ENCODE results near the gene ANKRD13A. TPM values are rescaled to one million over a fixed set of nuclear protein-coding genes. Genes with fewer than 3 reads are reported as not detected.

Gene ANKRD13A
- polyA plus RNA-seq, 1 of the 3 experiments (the other 2 are of a cell fraction): 42.8 TPM

DNA sequence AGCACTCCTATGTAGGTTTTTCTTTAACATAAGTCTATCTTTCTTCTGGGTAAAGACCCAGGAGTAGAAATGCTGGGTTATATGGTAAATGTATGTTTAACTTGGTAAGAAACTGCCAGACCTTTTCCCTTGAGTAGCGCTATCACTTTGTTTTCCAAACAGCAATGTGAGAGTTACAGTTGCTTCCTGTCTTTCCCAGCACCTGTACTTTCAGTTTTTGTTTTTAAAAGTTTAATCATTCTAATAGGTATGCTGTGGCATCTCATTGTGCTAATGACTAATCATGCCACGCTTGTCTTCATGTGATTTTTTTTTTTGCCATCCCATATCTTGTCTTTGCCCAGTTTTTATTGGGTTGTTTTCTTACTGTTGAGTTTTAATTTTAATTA lies 31.2 kb upstream of the ANKRD13A start:
- ChIA-PET CTCF (interaction anchor here (1.2 kb wide), 1 partner anchor 123 kb away, joined by 6 read pairs; no protein-coding TSS in a partner anchor), POLR2A (no interaction called here)
- Histone ChIP-seq H3K4me3 (ENCODE audit: low read depth in 2 of 2, low read length in 1 of 2) (no peak overlapping the region), H3K36me3 (replicated peaks in 1 of 2; ENCODE audit: control insufficient read depth in 1 of 2, insufficient read depth in 2 of 2, low read length in 1 of 2) (peaks cover 33% of the 10 kb centered on the region in 2 experiments), H3K9me3 (no peaks in the 10 kb centered on the region), H3K4me1 (ENCODE audit: control insufficient read depth in 1 of 2, insufficient read depth in 2 of 2, low read depth in 1 of 2, low read length in 1 of 2) (no peaks in the 10 kb centered on the region), H3K9me2 (no peaks in the 10 kb centered on the region), H3K27ac (ENCODE audit: low read depth in 2 of 2, low read length in 1 of 2) (no peak overlapping the region), H4K20me1 (ENCODE audit: insufficient read depth) (no peaks in the 10 kb centered on the region), H3K79me2 (ENCODE audit: insufficient read depth) (no peaks in the 10 kb centered on the region), H3K9ac (no peak overlapping the region), H2AFZ (ENCODE audit: low read depth) (no peak overlapping the region), H3F3A (replicated peaks; ENCODE audit: insufficient read depth) (peaks cover 9% of the 10 kb centered on the region), H3K4me2 (no peak overlapping the region), H3K27me3 (ENCODE audit: insufficient read depth) (no peaks in the 10 kb centered on the region)
- 97% methylated on average over 2 of the region's 2 CpGs for WGBS (ENCODE audit: low lambda C conversion rate)
- no peak for TF ChIP-seq GABPA (IDR thresholded peaks at IDR 0.05; ENCODE audit: low read depth)
- no peak for TF ChIP-seq RXRA (IDR thresholded peaks at IDR 0.05; ENCODE audit: borderline replicate concordance, low read depth)
- TF ChIP-seq, protein P1, sequence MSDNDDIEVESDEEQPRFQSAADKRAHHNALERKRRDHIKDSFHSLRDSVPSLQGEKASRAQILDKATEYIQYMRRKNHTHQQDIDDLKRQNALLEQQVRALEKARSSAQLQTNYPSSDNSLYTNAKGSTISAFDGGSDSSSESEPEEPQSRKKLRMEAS (IDR thresholded peaks at IDR 0.05; ENCODE audit: low read depth): no peak
- TF ChIP-seq YY1 (IDR thresholded peaks at IDR 0.05; ENCODE audit: low read depth): no peak
- TF ChIP-seq EP300 (IDR thresholded peaks at IDR 0.05; ENCODE audit: borderline replicate concordance in 1 of 2, low read depth in 1 of 2, low read length in 1 of 2): no peak
- TF ChIP-seq POLR2AphosphoS5 (IDR thresholded peaks at IDR 0.05; ENCODE audit: low read depth, low read length): no peak
- TF ChIP-seq FOXJ3 (CRISPR knock-in tag; IDR thresholded peaks at IDR 0.05): no peak
- TF ChIP-seq MXI1 (IDR thresholded peaks at IDR 0.05; ENCODE audit: low read depth, low read length): no peak
- TF ChIP-seq JUND (IDR thresholded peaks at IDR 0.05): no peak
- no peak for DNase-seq

DNA sequence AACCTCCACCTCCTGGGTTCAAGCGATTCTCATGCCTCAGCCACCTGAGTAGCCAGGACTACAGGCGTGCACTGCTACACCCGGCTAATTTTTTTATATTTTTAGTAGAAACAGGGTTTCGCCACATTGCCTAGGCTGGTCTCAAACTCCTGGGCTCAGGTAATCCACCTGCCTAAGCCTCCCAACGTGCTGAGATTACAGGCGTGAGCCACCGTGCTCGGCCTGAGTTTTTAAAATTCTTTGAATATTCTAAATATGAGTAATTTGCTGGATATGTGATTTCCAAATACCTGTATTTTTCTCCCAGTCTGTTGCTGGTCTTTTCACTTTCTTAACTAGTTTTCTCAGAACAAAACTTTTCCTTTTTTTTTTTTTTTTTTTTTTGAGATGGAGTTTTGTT lies 30.4 kb upstream of the ANKRD13A start:
- Histone ChIP-seq H3K27me3 (ENCODE audit: insufficient read depth) (no peaks in the 10 kb centered on the region), H4K20me1 (ENCODE audit: insufficient read depth) (no peaks in the 10 kb centered on the region), H3K9me3 (no peaks in the 10 kb centered on the region), H3K27ac (ENCODE audit: low read depth in 2 of 2, low read length in 1 of 2) (no peak overlapping the region), H3K4me3 (ENCODE audit: low read depth in 2 of 2, low read length in 1 of 2) (no peak overlapping the region), H3F3A (replicated peaks; ENCODE audit: insufficient read depth) (peaks cover 9% of the 10 kb centered on the region), H3K79me2 (ENCODE audit: insufficient read depth) (no peaks in the 10 kb centered on the region), H3K9me2 (no peaks in the 10 kb centered on the region), H3K4me2 (no peak overlapping the region), H2AFZ (ENCODE audit: low read depth) (no peak overlapping the region), H3K9ac (no peak overlapping the region), H3K36me3 (replicated peaks in 1 of 2; ENCODE audit: control insufficient read depth in 1 of 2, insufficient read depth in 2 of 2, low read length in 1 of 2) (peaks cover 29 to 34% of the 10 kb centered on the region in 2 experiments), H3K4me1 (ENCODE audit: control insufficient read depth in 1 of 2, insufficient read depth in 2 of 2, low read depth in 1 of 2, low read length in 1 of 2) (no peaks in the 10 kb centered on the region)
- 91% methylated on average over 8 of the region's 8 CpGs for WGBS (ENCODE audit: low lambda C conversion rate)
- ChIA-PET CTCF (no interaction called here), POLR2A (no interaction called here)
- no peak for DNase-seq
- TF ChIP-seq RCOR1 (IDR thresholded peaks at IDR 0.05; ENCODE audit: low read length) (no peak), EZH2phosphoT487 (IDR thresholded peaks at IDR 0.05; ENCODE audit: borderline replicate concordance, low read depth) (no peak), JUND (IDR thresholded peaks at IDR 0.05) (no peak), MXI1 (IDR thresholded peaks at IDR 0.05; ENCODE audit: low read depth, low read length) (no peak), YY1 (IDR thresholded peaks at IDR 0.05; ENCODE audit: low read depth) (no peak), GABPA (IDR thresholded peaks at IDR 0.05; ENCODE audit: low read depth) (no peak), SIN3A (IDR thresholded peaks at IDR 0.05; ENCODE audit: borderline replicate concordance, low read depth, low read length) (no peak), FOXJ3 (CRISPR knock-in tag; IDR thresholded peaks at IDR 0.05) (no peak), PBX3 (IDR thresholded peaks at IDR 0.05) (no peak), IRF3 (IDR thresholded peaks at IDR 0.05; ENCODE audit: low read depth, low read length) (no peak), SMC3 (IDR thresholded peaks at IDR 0.05; ENCODE audit: low read depth, low read length) (no peak), NFIC (IDR thresholded peaks at IDR 0.05; ENCODE audit: borderline replicate concordance) (no peak), TEAD4 (IDR thresholded peaks at IDR 0.05; ENCODE audit: borderline replicate concordance, insufficient read depth) (no peak), GATA2 (CRISPR knock-in tag; IDR thresholded peaks at IDR 0.05) (no peak), POLR2AphosphoS5 (IDR thresholded peaks at IDR 0.05; ENCODE audit: low read depth, low read length) (no peak), RXRA (IDR thresholded peaks at IDR 0.05; ENCODE audit: borderline replicate concordance, low read depth) (no peak)
- TF ChIP-seq, protein P2, sequence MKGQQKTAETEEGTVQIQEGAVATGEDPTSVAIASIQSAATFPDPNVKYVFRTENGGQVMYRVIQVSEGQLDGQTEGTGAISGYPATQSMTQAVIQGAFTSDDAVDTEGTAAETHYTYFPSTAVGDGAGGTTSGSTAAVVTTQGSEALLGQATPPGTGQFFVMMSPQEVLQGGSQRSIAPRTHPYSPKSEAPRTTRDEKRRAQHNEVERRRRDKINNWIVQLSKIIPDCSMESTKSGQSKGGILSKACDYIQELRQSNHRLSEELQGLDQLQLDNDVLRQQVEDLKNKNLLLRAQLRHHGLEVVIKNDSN (IDR thresholded peaks at IDR 0.05; ENCODE audit: borderline replicate concordance, low read depth): no peak
- TF ChIP-seq, protein P1 (IDR thresholded peaks at IDR 0.05; ENCODE audit: low read depth): no peak

Measured in SK-N-SH (cell line).